RKO (cell line): ENCODE measurements around the gene C1GALT1.
A peak's percentile ranks its signal among the peaks of the same experiment; 100 is the strongest.
"Not testable (repeated sequence)": the region's sequence is repeated elsewhere in the genome, so short reads cannot be mapped to it uniquely, and the experiment has no call there.

Source experiments
- DNase-seq: peaks from one replicate; pipeline ENCODE4 v3.0.0-alpha.2; 2016; ENCODE audit warnings: low spot score

C1GALT1 gene

DNA sequence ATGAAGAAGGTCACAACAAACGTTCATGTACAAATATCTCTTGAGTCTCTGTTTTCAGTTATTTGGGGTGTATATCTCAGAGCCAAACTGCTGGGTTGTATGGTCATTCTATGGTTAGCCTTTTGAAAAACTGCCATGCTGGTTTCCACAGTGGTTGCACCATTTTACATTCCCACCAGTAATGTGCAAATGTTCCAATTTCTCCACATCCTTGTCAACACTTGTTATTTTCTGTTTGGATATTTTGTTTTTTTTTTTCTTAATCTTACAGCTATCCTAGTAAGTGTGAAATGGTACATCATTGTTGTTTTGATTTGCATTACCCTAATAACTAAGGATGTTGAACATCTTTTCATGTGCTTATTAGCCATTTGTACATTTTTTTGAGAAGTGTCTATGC, 13.0 kb upstream of the C1GALT1 start:
- no peak for DNase-seq

DNA sequence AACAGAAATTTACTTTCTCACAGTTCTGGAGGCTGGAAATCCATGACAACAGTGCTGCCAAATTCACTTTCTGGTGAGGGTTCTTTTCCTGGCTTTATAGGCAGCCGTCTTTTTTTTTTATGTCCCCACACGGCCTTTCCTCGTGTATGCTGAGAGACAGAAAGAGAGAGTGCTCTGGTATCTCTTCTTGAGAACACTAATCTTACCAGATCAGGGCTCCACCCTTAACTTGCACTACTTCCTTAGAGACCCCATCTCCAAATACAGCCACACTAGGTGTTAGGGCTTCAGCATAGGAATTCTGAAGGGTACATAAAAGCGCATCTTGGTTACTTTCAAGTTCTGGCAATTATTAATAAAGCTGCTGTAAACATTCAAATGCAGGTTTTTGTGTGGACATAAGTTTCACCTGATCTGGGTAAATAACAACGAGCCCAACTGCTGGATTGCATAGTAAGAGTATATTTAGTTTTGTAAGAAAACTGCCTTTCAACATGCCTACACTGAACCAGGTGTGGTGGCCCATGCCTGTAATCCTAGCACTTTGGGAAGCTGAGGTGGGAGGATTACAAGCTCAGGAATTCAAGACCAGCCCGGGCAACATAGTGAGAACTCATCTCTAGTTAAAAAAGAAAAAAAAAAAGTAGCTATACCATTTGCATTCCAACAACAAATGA, 8.2 kb upstream of the C1GALT1 start:
- DNase-seq = no peak

DNA sequence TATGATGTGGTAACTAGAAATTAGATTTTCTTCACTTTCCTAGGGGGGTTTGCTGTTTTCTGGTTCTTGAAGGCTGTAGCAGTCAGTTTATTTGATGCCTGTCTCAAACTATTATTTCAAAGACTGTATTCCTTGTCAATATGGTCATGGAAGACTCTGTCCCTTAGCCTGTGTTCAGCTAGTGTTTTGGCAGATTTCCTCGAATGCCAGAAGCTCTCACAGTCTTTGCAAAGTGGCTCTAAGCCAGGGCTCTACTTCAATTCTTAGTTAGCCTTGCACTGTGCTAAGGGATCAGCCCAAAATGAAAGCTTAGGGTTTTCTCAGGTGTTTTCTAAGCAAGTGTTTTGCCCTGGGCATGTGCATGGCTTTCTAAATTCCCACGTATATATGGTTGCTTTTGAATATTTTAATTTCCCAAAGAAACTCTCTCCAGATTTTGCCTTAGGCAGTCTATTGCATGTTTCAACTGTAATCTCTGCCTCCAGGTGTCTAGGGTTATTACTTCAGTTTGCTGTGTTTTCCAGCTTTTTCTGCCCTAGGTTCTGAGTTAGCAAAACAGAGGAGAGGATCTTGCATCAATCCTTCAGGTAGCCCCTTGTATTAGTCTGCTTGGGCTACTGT, 7.2 kb upstream of the C1GALT1 start:
- no peak for DNase-seq

DNA sequence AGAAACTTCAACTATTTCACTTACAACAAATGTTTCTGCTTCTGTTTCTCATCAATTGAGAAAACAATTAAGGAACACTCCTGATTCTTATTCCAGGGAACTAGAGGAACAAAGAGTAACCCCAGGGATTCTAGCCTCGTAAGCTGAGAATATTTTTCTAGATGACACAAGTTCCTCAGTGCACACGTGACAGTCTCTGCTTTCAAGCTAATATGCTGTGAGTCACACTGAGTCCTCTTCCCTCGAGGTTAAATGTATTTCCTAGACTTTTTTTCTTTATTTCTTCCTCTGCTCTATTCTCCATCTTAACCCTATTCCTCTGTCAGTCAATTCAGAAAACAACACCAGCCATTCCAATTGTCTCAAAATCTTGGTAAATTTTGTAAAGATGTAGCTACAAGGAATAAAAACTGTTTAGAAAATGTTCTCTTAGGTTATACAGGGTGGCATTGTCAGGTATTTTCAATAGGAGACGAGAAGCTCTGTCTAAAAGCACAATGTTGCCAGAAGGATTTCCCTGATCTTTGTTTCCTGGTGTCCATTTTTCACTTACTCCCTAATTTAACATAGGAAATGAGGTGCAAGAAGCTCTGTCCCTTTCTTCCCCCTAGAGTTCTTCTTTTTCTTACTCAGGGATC, 5.8 kb upstream of the C1GALT1 start:
- peak; percentile 96 for DNase-seq

DNA sequence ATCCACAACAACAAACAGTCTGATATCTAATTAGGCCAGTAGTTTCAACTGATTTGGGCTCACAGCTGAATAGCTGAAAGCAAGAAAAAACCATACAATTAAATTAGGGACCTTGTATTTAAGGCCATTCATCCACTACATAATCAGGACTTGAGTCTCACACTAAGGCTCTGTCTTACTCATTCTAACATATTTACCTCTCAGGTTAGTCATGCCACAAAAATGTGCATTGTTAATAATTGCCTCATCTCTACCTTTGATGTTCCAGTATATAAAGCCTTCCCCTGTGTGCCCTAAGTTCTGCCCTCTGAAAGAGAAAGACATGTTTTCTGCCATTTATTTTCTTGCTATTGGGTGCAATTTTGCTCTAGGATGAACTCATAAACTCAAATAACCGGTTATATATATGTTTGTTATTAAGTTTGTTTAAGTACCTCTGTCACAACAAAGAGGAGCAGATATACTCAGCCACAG, 5.3 kb upstream of the C1GALT1 start:
- DNase-seq = peak; percentile 96

DNA sequence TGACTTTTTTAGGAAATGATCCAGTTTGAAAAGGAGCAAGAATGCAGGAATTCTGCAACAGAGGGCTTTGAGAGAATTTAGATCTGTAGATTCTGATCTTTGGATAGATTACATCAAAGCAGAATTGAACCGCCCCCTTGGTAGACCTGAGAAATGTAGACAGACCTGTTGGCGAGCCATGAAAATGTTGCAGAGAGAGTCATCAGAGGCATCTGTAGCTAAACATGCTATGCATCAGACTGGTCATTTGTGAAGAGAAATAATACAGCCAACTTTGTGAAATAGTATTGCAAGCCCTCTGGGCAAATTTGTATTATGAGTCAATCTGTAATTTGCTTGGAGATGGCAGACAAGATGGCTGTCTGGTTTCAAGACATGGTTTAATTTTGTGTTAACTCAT, 4.3 kb upstream of the C1GALT1 start:
- DNase-seq = no peak

DNA sequence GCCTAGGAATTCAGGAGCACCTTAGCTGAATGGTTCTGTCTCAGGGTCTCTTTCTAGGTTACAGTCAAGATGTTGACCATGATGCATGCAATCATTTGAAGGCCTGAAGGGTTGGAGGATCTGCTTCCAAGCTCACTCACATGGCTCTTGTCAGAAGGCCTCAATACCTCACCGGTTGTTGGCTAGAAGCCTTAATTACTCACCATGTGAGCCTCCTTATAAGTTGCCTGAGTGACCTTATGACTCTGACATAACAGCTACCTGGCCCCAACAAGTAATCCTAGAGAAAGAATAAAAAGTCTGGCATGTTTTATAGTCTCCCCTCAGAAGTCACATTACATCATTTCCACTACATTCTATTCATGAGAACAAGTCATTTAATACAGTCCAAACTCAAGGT, 3.4 kb upstream of the C1GALT1 start:
- DNase-seq = peak; percentile 60

DNA sequence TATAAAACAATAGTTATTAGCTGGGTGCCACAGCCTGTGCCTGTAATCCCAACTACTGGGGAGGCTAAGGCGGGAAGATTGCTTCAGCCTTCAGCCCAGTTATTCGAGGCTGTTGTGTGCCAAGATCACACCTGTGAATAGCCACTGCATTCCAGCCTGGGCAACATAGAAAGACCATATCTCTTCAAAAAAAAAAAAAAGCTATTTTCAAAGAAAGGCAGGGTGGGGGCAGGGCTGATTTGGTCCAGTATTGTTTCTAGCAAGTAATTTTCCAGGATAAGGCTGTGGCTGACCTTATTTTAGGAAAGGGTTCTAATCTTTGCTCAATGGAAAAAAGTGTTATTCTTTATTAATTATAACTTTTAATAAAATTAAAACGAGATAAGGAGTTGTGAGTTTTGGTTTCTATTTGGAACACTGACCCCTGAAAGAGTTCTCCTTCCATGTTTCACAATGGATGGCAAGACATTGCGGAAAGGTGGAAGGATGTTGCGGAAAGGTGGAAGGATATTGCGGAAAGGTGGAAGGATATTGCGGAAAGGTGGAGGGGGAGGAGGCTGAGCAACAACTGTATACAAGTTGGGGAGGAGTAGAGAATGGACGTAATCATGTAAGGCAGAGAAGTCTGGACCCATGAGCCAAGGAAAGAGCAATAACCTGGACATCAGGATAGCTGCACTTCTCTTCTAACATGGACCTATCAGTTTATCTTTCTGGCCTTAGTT, 1.5 kb upstream of the C1GALT1 start:
- DNase-seq = no peak

DNA sequence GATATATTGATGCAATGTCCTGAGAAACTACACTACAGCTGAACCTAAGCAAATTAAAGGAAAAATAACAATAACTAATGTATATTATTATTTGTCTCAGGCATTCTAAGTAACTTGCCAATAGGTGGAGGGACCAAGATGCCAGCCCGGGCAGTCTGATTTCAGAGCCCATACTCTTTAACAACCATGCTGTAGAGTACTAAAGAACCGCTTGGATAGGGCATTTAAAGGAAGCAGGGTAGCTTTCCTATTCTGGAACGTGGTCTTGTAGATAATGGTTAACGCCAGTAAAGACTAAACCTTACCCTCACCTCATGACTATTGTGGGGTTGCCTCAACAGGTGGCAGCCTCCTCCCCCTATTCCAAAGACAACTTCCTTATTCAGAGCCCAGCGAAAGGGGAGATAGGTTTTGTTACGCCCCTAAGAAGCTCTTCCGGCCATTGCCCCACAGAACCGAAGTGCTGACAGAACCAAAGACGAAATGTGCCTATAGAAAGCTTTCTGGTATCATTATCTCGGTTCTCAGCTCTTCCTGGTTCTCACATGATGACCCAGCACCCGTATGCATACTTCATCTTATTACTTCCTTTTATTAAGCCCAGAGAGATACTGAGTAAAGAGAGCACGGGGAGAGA, 707 bp upstream of the C1GALT1 start:
- peak; percentile 80 for DNase-seq

DNA sequence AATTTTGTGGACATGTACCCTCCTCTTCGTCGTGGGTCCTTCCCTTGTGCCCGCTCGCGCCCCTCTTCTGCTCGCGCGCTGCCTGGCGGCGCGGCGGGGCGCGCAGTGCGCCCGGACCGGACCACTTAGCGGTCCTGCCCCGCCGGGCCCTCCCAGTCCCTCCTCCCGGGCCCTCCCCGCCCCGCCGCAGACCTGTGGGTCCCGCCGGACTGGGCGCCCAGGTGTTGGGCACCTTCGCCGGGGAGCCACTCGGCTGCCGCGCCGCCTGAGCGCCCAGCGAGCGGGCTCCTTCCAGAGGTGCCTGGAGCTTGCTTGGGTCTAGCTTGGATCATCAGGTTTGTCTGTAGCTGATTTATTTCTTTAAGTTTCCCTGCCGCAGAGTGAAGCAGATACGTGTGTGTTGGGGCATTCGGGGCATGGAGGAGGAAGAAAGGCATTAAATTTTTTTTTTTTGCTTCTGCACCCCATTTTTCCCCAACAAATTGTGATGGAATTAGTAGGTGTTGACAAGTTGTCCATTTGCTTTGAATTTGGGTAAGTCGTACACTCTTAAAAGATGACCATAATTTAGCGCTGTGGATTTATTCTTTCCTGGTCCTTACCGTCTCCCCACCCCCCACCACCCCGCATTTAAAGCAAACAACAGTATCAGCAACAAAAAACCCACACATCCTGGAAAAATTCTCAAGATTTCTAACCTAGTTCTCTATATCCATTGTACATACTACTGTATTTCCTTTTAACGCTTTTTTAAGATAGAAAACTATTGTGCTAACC, 905 bp downstream of the C1GALT1 start:
- DNase-seq = peak; percentile 52

DNA sequence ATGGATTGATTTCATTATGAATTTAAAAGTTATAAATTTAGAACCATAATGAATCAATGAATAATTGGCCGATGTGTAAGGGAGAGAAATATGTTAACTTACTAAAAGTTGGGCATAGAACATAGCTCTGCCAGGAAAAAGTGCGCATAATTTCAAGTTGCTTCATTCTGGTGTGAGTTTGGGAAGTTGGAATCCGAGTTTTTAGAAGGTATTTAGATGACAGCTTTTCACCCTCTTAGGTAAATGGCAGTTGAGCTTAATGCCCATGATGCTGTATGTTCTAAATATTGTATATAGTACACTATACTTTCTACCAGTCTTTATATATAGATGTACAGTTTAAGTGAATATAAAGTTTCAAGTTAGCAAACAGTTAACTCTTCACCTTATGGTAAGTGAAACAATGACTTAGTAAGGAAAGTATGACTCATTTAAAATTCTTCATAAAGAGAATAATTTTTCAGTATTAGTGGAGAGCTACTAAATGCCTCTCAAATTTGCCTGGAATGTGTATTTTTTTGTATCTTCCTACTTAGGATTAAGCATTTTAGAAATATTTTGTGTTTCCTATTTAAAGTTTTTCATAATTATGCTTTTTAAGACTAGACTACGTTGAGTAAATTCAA, 1.6 kb downstream of the C1GALT1 start:
- DNase-seq = peak; percentile 75

DNA sequence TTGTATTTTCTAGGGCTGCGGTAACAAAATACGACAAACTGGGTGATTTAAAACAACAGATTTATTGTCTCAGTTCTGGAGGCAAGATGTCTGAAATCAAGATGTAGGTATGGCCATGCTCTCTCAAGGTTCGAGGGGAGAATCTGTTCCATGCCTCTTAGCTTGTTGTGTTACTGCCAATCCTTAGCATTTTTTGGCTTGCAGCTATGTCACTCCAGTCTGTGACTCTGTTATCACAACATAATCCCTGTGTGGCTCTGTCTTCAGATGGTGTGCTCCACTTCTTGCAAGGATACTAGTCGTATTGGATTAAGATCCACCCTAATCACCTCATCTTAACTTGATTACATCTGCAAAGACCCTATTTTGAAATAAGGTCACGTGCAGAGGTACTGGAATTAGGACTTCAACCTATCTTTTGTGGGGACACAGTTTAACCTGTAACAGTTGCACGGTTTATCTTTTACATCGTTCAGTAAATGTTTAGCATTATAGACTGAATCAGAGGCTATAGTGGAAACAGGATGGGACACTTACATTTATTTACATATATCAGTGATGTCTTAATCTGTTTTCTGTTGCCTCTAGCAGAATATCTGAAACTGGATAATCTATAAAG, 3.1 kb downstream of the C1GALT1 start:
- no peak for DNase-seq

DNA sequence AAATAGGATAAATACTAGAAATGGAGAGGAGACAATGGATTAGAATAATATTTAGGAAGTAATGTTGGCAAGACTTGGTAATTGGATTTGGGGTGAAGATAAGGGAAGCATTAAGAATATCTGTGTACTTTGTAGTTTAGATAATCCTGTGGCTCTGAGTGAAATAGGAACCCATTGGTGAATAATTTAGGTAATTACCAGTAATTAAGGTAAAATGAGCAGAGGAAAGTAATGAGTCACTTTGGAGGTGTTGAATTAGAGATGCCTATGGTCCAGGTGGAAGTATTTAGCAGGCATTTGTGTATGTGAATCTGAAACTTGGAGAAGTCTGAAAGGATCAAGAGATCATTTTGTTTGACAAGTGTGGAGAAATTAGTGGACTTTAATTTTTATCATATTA, 5.7 kb downstream of the C1GALT1 start:
- DNase-seq = no peak

DNA sequence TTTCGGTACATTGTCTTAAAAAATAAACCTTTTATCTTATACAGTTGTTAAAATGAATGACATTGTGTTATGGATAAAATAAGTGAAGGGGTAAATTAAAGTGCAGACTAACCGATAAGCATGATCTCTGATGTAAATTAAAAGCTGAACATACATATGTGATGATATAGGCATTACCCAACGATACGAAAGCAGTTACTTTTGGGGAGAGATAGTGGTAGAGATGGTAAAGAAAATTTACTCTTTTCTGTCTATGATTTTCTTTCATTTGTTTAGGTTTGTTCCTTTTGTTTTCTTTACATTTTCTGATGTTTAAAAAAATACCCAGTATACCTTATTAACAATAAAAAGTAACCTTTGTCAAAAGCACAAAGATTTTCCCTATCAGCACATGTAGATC, 6.4 kb downstream of the C1GALT1 start:
- no peak for DNase-seq

DNA sequence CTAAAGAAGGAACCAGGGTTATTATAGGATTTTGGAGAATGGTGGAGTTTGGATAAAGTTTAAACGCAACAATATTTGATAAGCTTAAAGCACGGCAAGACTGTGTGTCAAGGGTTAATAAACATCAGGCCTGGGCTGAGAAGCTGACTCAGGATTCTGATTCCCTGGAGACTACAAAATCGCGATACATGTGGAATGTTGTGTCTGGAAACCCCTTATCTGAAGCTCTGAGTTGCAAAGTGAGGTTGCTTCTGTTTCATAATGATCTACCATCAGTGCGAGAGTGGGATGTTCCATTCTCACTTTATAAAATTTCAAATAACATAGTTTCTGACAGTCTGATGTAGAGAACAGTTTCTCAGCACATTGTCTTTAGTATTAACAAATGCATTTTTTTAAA, 7.8 kb downstream of the C1GALT1 start:
- no peak for DNase-seq

DNA sequence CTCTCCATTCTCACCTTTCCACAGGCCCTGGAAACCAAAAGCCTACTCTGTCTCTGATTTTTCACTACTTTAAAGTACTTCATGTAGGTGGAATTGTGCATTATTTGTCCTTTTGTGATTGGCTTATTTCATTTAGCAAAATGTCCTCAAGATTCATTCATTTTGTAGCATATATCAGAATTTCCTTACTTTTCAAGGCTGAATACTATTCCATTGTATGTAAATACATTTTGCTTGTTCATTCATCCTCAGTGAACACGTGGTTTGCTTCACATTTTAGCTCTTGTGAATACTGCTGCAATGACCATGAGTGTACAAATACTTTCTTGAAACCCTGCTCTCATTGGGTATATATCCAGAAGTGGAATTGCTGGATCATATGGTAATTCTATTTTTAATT, 8.8 kb downstream of the C1GALT1 start:
- no peak for DNase-seq

DNA sequence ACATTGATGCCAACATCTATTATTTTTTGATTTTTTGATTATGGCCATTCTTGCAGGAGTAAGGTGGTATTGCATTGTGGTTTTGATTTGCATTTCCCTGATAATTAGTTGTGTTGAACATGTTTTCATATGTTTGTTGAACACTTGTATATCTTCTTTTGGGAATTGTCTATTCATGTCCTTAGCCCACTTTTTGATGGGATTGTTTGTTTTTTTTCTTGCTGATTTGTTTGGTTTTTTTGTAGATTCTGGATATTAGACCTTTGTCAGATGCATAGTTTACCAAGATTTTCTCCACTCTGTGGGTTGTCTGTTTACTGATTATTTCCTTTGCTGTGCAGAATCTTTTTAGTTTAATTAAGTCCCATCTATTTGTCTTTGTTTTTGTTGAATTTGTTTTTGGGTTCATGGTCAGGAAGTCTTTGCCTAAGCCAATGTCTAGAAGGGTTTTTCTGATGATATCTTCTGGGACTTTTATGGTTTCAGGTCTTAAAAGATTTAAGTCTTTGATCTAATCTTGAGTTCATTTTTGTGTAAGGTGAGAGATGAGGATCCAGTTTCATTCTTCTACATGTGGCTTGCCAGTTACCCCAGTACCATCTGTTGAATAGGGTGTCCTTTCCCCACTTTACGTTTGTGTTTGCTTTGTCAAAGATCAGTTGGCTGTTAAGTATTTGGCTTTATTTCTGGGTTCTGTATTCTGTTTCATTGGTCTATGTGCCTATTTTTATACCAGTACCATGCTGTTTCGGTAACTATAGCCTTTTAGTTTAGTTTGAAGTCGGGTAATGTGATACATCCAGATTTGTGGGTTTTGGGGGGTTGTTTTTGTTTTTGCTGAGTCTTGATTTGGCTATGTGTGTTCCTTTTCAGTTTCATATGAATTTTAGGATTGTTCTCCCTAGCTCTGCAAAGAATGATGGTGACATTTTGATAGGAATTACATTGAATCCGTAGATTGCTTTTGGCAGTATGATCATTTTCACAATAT, 10.7 kb downstream of the C1GALT1 start:
- DNase-seq = not testable (repeated sequence)

DNA sequence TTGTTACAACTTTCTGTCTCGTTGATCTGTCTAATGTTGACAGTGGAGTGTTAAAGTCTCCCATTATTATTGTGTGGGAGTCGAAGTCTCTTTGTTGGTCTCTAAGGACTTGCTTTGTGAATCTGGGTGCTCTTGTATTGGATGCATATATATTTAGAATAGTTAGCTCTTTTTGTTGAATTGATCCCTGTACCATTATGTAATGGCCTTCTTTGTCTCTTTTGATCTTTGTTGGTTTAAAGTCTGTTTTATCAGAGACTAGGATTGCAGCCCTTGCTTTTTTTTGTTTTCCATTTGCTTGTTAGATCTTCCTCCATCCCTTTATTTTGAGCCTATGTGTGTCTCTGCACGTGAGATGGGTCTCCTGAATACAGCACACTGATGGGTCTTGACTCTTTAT, 17.2 kb downstream of the C1GALT1 start:
- not testable (repeated sequence) for DNase-seq

DNA sequence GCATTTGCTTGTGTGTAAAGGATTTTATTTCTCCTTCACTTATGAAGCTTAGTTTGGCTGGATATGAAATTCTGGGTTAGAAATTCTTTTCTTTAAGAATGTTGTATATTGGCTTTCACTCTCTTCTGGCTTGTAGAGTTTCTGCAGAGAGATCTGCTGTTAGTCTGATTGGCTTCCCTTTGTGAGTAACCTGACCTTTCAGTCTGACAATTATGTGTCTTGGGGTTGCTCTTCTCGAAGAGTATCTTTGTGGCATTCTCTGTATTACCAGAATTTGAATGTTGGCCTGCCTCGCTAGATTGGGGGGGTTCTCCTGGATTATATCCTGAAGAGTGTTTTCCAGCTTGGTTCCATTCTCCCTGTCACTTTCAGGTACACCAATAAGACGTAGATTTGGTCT, 17.9 kb downstream of the C1GALT1 start:
- DNase-seq = not testable (repeated sequence)
